GM18526 (cell line): ENCODE results near the gene GNL2.
A peak's percentile ranks its signal among the peaks of the same experiment; 100 is the strongest.

Experiments used
- POLR2A ChIP-seq: IDR thresholded peaks from 3 replicates; pipeline ENCODE4 v1.6.1; 2011; ENCODE audit not compliant: insufficient read length; ENCODE audit errors: extremely low read depth

GNL2 gene

GRCh38 chr1:37574834-37575480 lies 20.8 kb downstream of the GNL2 start:
- no peak for TF ChIP-seq POLR2A

- no peak for TF ChIP-seq POLR2A
These were observed 25.0 kb downstream of the GNL2 start for GRCh38 chr1:37570528-37571334.

- no peak for TF ChIP-seq POLR2A
These were observed 28.7 kb downstream of the GNL2 start for GRCh38 chr1:37567023-37567422.

DNA sequence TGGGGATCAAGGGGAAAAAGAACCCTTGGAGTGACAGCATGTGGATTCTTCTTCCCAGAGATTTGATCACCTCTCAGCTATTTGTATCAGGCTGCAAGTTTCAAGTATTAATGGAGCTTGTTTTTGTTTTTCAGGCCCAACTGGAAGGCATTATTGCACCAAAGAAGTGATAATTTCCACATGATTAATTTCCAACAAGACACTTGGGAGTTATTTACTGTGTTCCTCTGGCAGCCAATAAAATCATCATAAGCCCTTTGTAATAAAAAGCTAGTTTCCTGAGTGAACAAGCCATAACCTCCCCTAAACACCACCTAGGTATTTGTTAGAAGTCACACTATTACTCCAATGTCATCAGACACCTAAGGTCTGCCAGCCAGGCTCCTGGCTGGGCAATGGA lies 30.8 kb downstream of the GNL2 start:
- TF ChIP-seq POLR2A, result no peak

- no peak for TF ChIP-seq POLR2A
These were observed 32.8 kb downstream of the GNL2 start for GRCh38 chr1:37562984-37563383.

DNA sequence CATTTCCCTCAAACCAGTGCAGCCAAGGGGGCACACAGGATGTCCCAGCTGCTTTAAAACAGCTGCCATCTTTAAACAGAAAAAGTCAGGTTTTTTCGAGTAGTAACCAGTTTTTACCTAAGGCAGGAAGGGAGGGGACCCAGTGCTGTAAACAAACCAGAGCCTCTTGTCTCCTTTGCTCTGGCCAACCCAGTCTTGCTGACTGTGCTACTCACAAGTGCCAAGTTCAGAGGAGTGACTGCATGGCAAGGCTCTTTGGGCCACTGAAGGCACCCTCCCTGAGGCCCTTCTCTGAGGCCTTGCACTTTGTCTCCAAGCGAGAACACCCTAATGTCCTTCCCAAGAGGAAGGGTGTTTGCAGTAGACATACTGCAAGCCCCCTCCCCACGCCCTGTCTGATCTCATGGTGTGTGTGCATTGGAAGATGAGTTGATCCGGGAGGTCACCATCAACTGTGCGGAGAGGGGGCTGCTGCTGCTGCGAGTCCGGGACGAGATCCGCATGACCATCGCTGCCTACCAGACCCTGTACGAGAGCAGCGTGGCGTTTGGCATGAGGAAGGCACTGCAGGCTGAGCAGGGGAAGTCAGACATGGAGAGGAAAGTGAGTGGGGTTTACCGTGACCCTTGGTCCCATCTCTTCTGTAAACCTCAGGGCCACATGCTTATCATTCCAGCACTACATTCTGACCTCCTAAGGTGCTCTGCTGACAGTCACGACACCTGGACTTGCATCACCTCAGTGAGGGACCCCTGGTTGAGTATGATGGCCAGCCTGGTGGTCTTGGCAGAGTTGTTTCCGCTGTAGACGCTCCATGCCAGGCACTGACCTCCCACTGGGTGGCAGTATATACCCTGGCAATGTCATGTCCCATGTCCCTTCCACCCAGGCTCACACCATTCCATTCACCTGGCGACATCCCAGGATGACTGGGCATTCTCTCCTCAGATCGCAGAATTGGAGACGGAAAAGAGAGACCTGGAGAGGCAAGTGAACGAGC lies 34.3 kb downstream of the GNL2 start:
- no peak for TF ChIP-seq POLR2A

GRCh38 chr1:37560401-37561132 lies 35.2 kb downstream of the GNL2 start:
- no peak for TF ChIP-seq POLR2A

- TF ChIP-seq POLR2A, result no peak
These were observed 36.7 kb downstream of the GNL2 start for GRCh38 chr1:37559080-37559479.

DNA sequence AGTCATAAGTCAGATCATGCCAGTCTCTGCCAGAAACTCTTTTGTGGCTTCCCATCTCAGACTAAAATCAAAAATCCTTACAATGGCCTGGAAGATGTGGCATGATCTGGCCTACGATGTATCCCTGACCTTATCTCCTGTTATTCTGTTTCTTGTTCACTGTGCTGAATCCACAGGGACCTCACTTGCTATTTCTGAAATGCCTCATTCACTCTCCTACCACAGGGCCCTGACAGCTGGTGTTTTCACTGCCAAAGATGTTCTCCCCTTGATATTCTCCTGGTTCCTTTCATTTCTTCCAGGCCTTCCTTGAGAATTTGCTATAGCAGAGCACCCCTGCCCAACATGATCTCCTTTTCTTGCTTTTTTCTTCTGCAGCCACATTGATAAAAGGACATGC lies 37.3 kb downstream of the GNL2 start:
- TF ChIP-seq POLR2A, result no peak

DNA sequence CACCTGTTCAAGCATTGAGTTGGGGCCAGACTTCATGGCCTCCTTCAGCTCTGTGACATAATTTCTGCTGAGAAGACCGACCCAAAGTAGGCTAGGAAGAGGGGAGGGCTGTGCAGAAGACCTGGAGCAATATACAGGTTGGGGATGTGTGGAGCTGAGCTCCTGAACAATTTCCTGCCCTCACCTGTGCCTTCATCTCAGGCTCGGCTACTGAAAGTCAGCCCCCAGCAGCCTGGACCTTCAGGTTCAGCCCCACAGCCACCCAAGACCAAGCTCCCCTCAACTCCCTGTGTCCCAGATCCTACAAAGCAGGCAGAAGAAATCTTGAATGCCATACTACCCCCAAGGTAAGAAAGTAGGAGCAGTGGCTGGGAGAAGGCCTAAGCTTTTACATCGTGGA lies 38.3 kb downstream of the GNL2 start:
- TF ChIP-seq POLR2A, result no peak

DNA sequence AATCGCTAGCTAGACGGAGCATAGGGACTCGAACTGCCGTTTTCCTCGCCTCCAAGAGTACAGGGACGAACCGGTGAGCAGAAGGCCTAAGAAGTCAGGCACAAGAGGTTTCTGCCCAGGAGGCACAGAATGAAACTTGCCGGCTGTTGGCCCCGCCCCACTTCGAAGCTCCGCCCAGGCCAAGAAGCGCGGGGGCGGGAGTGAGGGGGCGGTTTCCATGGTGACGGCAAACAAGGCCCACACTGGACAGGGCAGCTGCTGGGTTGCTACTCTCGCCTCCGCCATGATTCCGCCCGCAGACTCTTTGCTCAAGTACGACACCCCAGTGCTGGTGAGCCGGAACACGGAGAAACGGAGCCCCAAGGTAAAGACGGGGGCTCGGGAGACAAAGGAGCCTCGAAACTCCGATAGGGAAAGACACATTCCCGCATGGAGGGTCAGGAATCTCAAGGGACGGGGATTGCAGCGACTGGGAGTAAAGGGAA lies 39.0 kb downstream of the GNL2 start, which contains the start of gene DNALI1:
DNALI1 (plus strand) TSS at position 229 of the 485 bp plus-strand sequence; CDS start at position 284, 55 bp downstream.
- no peak for TF ChIP-seq POLR2A

GRCh38 chr1:37553927-37554808 lies 41.6 kb downstream of the GNL2 start, which contains the start of gene SNIP1:
Gene SNIP1 (minus strand): TSS chr1:37554293. CDS start chr1:37554229, 64 bp downstream.
- peak; percentile 72 for TF ChIP-seq POLR2A

DNA sequence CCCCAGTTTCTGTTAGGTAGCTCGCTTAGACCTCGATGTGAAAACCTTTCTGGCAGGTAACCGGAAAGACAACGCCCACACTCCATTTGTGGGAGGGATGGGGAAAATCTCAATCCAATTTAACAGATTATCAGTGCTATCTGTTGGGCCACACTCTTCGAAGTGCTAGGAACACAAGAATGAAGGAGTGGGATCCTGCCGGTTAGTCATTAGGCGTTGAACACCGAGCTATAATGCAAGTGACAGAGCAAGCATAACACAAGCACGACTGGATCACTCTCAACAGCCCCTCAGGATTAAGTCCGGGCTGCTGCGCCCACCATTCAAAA lies 42.2 kb downstream of the GNL2 start:
- TF ChIP-seq POLR2A, result no peak

GRCh38 chr1:37549341-37549740 lies 46.4 kb downstream of the GNL2 start:
- no peak for TF ChIP-seq POLR2A
